HEK293T (cell line): ENCODE measurements around the gene POLR1H.

ENCODE experiments used
- BHLHE40 ChIP-seq: fragments of 450-650 bp; IDR thresholded peaks from 2 replicates; pipeline ENCODE4 v1.6.1; 2016; ENCODE audit warnings: mild to moderate bottlenecking, moderate library complexity, borderline replicate concordance
- CTBP1 ChIP-seq: fragments of 450-650 bp; IDR thresholded peaks from 2 replicates; pipeline ENCODE4 v1.6.1; 2016; ENCODE audit warnings: borderline replicate concordance
- FOXM1 ChIP-seq: fragments of 450-650 bp; IDR thresholded peaks from 2 replicates; pipeline ENCODE4 v1.6.1; 2017; ENCODE audit warnings: mild to moderate bottlenecking, borderline replicate concordance
- SUZ12 ChIP-seq: fragments of 450-650 bp; IDR thresholded peaks from 2 replicates; pipeline ENCODE4 v1.6.1; 2016; ENCODE audit warnings: mild to moderate bottlenecking

GRCh38 chr6:30100585-30101443, 39.7 kb downstream of the POLR1H start:
- TF ChIP-seq BHLHE40 (no peak), FOXM1 (no peak), SUZ12 (no peak), CTBP1 (no peak)
